CD8-positive, alpha-beta memory T cell (primary cell): Measurements from ENCODE around the gene AFMID. TPM values are rescaled to one million over a fixed set of nuclear protein-coding genes. Genes with fewer than 3 reads are reported as not detected.

ENCODE experiments used
- CTCF ChIA-PET: fragments of 350-600 bp; sonication (Branson Sonifier 250); formaldehyde crosslinking; loops from one replicate; lab custom pipeline; 2021; ENCODE audit warnings: antibody characterized with exemption; lab: Charles Lee
- POLR2A ChIA-PET: fragments of 350-600 bp; sonication (Branson Sonifier 250); formaldehyde crosslinking; loops from one replicate; lab custom pipeline; 2021; ENCODE audit warnings: antibody characterized with exemption; lab: Charles Lee
- DNase-seq, 5 donors: peaks; one replicate each; pipeline versions ENCODE4 v3.0.0 to v3.0.0-alpha.2; 2020 to 2022; ENCODE audit warnings: mixed read lengths in 1 of 5
- H3K27ac ChIP-seq: one replicate; pipeline ENCODE4 v1.7.0; 2013; ENCODE audit warnings: low read depth, mild to moderate bottlenecking, low read length, moderate library complexity
- H3K27me3 ChIP-seq: 2 replicates; pipeline ENCODE4 v1.7.0; 2013; ENCODE audit warnings: low read length, mild to moderate bottlenecking; ENCODE audit not compliant: insufficient read depth, poor library complexity, severe bottlenecking
- H3K36me3 ChIP-seq: 2 replicates; pipeline ENCODE4 v1.7.0; 2013; ENCODE audit warnings: mild to moderate bottlenecking, low read length, moderate library complexity; ENCODE audit not compliant: insufficient read depth
- H3K4me1 ChIP-seq: 2 replicates; pipeline ENCODE4 v1.7.0; 2013; ENCODE audit warnings: mild to moderate bottlenecking, low read length, moderate library complexity; ENCODE audit not compliant: insufficient read depth
- H3K4me3 ChIP-seq: 2 replicates; pipeline ENCODE4 v1.7.0; 2013; ENCODE audit warnings: mild to moderate bottlenecking, low read length
- H3K9me3 ChIP-seq: 2 replicates; pipeline ENCODE4 v1.7.0; 2013; ENCODE audit warnings: mild to moderate bottlenecking, low read length
- H3K27ac Mint-ChIP-seq, 8 donors: one replicate each; pipeline ENCODE4 v1.8.0; 2020 to 2021; ENCODE audit warnings: mixed read lengths in 8 of 8, mild to moderate bottlenecking in 6 of 8, inconsistent platforms in 3 of 8, moderate library complexity in 3 of 8
- H3K27me3 Mint-ChIP-seq, 2 donors: one replicate each; pipeline ENCODE4 v1.8.0; 2020 to 2021; ENCODE audit warnings: mixed read lengths in 2 of 2, mild to moderate bottlenecking in 1 of 2, moderate library complexity in 1 of 2
- H3K36me3 Mint-ChIP-seq, 3 donors: one replicate each; pipeline ENCODE4 v1.8.0; 2020 to 2021; ENCODE audit warnings: mixed read lengths in 3 of 3, inconsistent platforms in 1 of 3, mild to moderate bottlenecking in 1 of 3
- H3K4me1 Mint-ChIP-seq, 3 donors: one replicate each; pipeline ENCODE4 v1.8.0; 2020 to 2021; ENCODE audit warnings: mixed read lengths in 3 of 3, inconsistent platforms in 1 of 3, mild to moderate bottlenecking in 1 of 3
- H3K4me3 Mint-ChIP-seq, 7 donors: one replicate each; pipeline ENCODE4 v1.8.0; 2020 to 2021; ENCODE audit warnings: mixed read lengths in 7 of 7, mild to moderate bottlenecking in 6 of 7, moderate library complexity in 4 of 7, inconsistent platforms in 2 of 7
- H3K9me3 Mint-ChIP-seq, 5 donors: one replicate each; pipeline ENCODE4 v1.8.0; 2020 to 2022; ENCODE audit warnings: mixed read lengths in 5 of 5, mild to moderate bottlenecking in 3 of 5, moderate library complexity in 2 of 5, inconsistent platforms in 1 of 5
- polyA plus RNA-seq: library from polyadenylated mRNA; unstranded; fragments of 300-500 nt; fragmentation: Illumina TruSeq; gene quantifications from one replicate; pipeline ENCODE4 v1.2.3, GENCODE V29; 2021
- total RNA-seq, 2 experiments: library from RNA; stranded (reverse); gene quantifications; one replicate each; pipeline ENCODE4 v1.2.3, GENCODE V29; 2021

Gene AFMID
- total and polyA plus RNA-seq, 3 experiments from 2014 or later: 1.4 to 30.2 (median 24.7) TPM

- Histone ChIP-seq H3K4me1 (peaks cover 6% of the 10 kb centered on the region), H3K9me3 (no peaks in the 10 kb centered on the region), H3K36me3 (no peaks in the 10 kb centered on the region), H3K27me3 (no peaks in the 10 kb centered on the region), H3K4me3 (no peak overlapping the region), H3K27ac (peak overlapping the region; percentile 18)
- POLR2A ChIA-PET: no interaction called here
- no peak for DNase-seq
- H3K9me3 Mint-ChIP-seq: no peaks in the 10 kb centered on the region
- H3K27ac Mint-ChIP-seq: peak overlapping the region in 2 of 8 donors; percentile 58 to 78
- no peaks in the 10 kb centered on the region for H3K27me3 Mint-ChIP-seq
- peaks cover 10 to 18% (median 17%) of the 10 kb centered on the region in 3 donors for H3K4me1 Mint-ChIP-seq
- CTCF ChIA-PET: interaction anchor here (0.6 to 2.5 kb wide), 8 partner anchors 8 to 65 kb away, joined by 3 to 17 read pairs (median 4); no protein-coding TSS in a partner anchor
- H3K36me3 Mint-ChIP-seq: no peaks in the 10 kb centered on the region
- H3K4me3 Mint-ChIP-seq: peak overlapping the region; percentile 27 to 84 (median 69)
These were observed 1.0 kb upstream of the AFMID start for GRCh38 chr17:78185981-78186691.

DNA sequence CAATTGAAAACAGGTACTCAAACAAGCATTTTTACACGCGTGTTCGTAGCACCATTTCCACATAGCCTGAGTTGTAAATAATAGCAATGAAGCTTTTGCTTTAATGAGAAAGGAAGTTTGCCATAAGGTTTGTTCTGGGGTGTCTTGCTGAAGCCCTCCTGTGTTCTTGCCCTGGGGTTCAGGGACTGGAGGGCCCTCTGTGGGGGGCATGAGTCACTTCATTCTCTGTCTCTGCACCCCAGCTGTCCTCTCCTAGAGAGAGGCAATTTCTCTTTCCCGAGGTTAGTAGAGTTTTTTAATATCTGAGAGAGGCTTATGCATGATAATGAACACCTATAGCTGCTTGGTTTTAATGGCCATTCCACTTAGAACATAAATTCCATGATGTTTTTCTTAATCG, 9.6 kb downstream of the AFMID start:
- H3K4me3 Mint-ChIP-seq: no peak overlapping the region
- POLR2A ChIA-PET: no interaction called here
- CTCF ChIA-PET: no interaction called here
- Histone ChIP-seq H3K27ac (no peak overlapping the region), H3K27me3 (no peaks in the 10 kb centered on the region), H3K36me3 (no peaks in the 10 kb centered on the region), H3K4me3 (no peak overlapping the region), H3K9me3 (no peaks in the 10 kb centered on the region), H3K4me1 (no peaks in the 10 kb centered on the region)
- no peaks in the 10 kb centered on the region for H3K27me3 Mint-ChIP-seq
- peaks cover 0 to 4% (median 0%) of the 10 kb centered on the region in 3 donors for H3K4me1 Mint-ChIP-seq
- H3K27ac Mint-ChIP-seq: no peak overlapping the region
- DNase-seq: no peak
- peaks cover 0 to 1% (median 1%) of the 10 kb centered on the region in 3 donors for H3K36me3 Mint-ChIP-seq
- no peaks in the 10 kb centered on the region for H3K9me3 Mint-ChIP-seq

DNA sequence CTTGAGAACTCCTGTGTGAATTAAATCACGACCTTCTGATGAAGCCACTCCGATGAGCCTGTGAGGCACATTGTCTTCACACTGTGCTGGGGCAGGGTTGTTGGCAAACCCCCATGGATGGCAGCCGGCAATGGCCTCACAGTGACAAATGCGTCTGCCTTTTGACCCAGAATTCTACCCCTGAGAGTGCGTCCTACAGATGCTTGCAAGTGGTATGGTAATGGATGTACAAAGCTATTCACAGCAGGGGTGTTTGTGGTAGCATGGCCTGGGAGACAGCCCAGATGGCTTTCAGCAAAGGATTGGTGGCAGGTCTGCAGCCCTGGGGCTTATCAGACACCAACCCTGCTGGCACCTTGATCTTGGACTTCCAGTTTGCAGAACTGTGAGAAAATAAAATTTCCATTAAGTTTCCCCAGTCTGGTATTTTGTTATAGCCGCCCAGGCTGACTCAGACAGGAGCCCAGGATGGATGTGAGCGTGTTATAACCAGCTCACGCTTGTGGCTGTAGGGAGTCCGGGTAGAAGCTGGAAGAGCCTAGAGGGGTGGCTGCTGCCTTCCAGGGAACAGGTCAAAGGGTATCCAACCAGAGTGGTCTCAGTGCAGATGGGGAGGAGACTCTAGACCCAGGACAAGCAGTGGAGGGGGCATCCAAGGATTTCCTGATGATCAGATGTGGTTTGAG, 10.1 kb downstream of the AFMID start:
- Mint-ChIP-seq H3K36me3 (peaks cover 0 to 1% (median 1%) of the 10 kb centered on the region in 3 donors), H3K9me3 (no peaks in the 10 kb centered on the region), H3K27me3 (no peaks in the 10 kb centered on the region), H3K4me3 (peak overlapping the region in 1 of 7 donors; percentile 23), H3K27ac (peak overlapping the region in 2 of 8 donors; percentile 22 to 35), H3K4me1 (peaks cover 0 to 4% (median 0%) of the 10 kb centered on the region in 3 donors)
- no peak overlapping the region for H3K4me3 ChIP-seq
- no peaks in the 10 kb centered on the region for H3K27me3 ChIP-seq
- no peak overlapping the region for H3K27ac ChIP-seq
- no peaks in the 10 kb centered on the region for H3K36me3 ChIP-seq
- H3K4me1 ChIP-seq: no peaks in the 10 kb centered on the region
- DNase-seq: no peak
- H3K9me3 ChIP-seq: no peaks in the 10 kb centered on the region
- CTCF ChIA-PET: no interaction called here
- POLR2A ChIA-PET: no interaction called here

DNA sequence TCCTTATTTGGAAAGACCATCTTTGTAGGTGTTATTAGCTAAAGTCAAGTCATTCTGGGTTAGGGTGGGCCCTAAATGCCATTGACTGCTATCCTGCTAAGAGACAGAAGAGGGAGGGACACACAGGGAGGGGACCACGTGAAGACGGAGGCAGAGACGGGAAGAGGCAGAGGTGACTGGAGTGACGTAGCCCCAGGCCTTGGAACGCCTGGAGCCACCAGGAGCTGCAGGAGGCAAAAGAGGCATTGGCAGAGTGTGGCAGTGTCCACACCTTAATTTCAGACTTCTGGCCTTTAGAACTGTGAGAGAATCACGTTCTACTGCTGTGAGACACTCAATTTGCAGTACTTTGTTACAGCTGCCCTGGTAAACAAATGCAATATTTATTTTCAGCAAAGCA, 13.3 kb downstream of the AFMID start:
- H3K27me3 Mint-ChIP-seq: no peaks in the 10 kb centered on the region
- no peak overlapping the region for H3K27ac ChIP-seq
- H3K9me3 ChIP-seq: no peaks in the 10 kb centered on the region
- no peaks in the 10 kb centered on the region for H3K27me3 ChIP-seq
- ChIA-PET POLR2A (interaction anchor here (0.5 kb wide), 1 partner anchor 559 kb away, joined by 3 read pairs; no protein-coding TSS in a partner anchor), CTCF (interaction anchor here (1.1 kb wide), 1 partner anchor 51 kb away, joined by 3 read pairs; no protein-coding TSS in a partner anchor)
- H3K4me3 Mint-ChIP-seq: no peak overlapping the region
- peaks cover 0 to 1% (median 0%) of the 10 kb centered on the region in 3 donors for H3K36me3 Mint-ChIP-seq
- H3K4me1 ChIP-seq: no peaks in the 10 kb centered on the region
- H3K27ac Mint-ChIP-seq: no peak overlapping the region
- H3K4me3 ChIP-seq: no peak overlapping the region
- peaks cover 0 to 4% (median 0%) of the 10 kb centered on the region in 3 donors for H3K4me1 Mint-ChIP-seq
- H3K36me3 ChIP-seq: no peaks in the 10 kb centered on the region
- no peak for DNase-seq
- H3K9me3 Mint-ChIP-seq: no peaks in the 10 kb centered on the region

DNA sequence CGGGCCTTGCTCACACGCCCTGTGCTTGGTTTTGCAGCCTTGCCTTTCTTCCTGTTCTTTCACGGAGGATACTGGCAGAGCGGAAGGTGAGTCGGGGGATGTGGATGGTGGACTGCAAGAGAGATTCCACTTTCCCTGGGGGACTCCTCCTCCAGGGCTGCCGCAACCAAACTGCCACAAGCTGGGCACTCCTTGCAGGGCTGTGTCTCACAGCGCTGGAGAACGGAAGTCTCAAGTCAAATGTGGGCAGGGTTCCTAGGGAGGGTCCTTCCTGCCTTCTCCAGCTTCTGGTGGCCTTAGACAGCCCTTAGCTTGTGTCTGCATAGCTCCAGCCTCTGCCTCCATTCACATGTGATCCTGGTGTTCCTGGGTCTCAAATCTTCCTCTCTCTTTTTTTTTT, 15.5 kb downstream of the AFMID start:
- POLR2A ChIA-PET: no interaction called here
- Mint-ChIP-seq H3K27me3 (no peaks in the 10 kb centered on the region), H3K27ac (peak overlapping the region in 1 of 8 donors; percentile 15), H3K36me3 (peaks cover 0 to 1% (median 0%) of the 10 kb centered on the region in 3 donors), H3K9me3 (no peaks in the 10 kb centered on the region), H3K4me1 (peaks cover 0 to 4% (median 0%) of the 10 kb centered on the region in 3 donors), H3K4me3 (no peak overlapping the region)
- Histone ChIP-seq H3K27ac (no peak overlapping the region), H3K4me1 (no peaks in the 10 kb centered on the region), H3K27me3 (no peaks in the 10 kb centered on the region), H3K36me3 (no peaks in the 10 kb centered on the region), H3K4me3 (no peak overlapping the region), H3K9me3 (no peaks in the 10 kb centered on the region)
- CTCF ChIA-PET: no interaction called here
- DNase-seq: no peak

- CTCF ChIA-PET: no interaction called here
- Mint-ChIP-seq H3K4me1 (no peaks in the 10 kb centered on the region), H3K27me3 (peaks cover 0 to 2% of the 10 kb centered on the region in 2 donors), H3K9me3 (no peaks in the 10 kb centered on the region), H3K27ac (no peak overlapping the region), H3K4me3 (no peak overlapping the region), H3K36me3 (no peaks in the 10 kb centered on the region)
- POLR2A ChIA-PET: no interaction called here
- Histone ChIP-seq H3K4me3 (no peak overlapping the region), H3K27ac (no peak overlapping the region), H3K4me1 (no peaks in the 10 kb centered on the region), H3K9me3 (no peaks in the 10 kb centered on the region), H3K27me3 (no peaks in the 10 kb centered on the region), H3K36me3 (no peaks in the 10 kb centered on the region)
- no peak for DNase-seq
These were observed 17.4 kb downstream of the AFMID start for GRCh38 chr17:78204387-78205123.

- CTCF ChIA-PET: no interaction called here
- H3K4me1 ChIP-seq: no peaks in the 10 kb centered on the region
- H3K9me3 Mint-ChIP-seq: no peaks in the 10 kb centered on the region
- H3K36me3 ChIP-seq: no peaks in the 10 kb centered on the region
- POLR2A ChIA-PET: no interaction called here
- peaks cover 0 to 2% of the 10 kb centered on the region in 2 donors for H3K27me3 Mint-ChIP-seq
- H3K9me3 ChIP-seq: no peaks in the 10 kb centered on the region
- no peak overlapping the region for H3K27ac Mint-ChIP-seq
- H3K27ac ChIP-seq: no peak overlapping the region
- H3K4me3 ChIP-seq: no peak overlapping the region
- no peaks in the 10 kb centered on the region for H3K36me3 Mint-ChIP-seq
- no peak overlapping the region for H3K4me3 Mint-ChIP-seq
- H3K27me3 ChIP-seq: no peaks in the 10 kb centered on the region
- DNase-seq: no peak
- H3K4me1 Mint-ChIP-seq: no peaks in the 10 kb centered on the region
These were observed 18.1 kb downstream of the AFMID start for GRCh38 chr17:78205124-78205775.
